Peyer's patch (tissue), 4 donors: ENCODE data around the gene CDPF1. TPM values are rescaled to one million over a fixed set of nuclear protein-coding genes. Genes with fewer than 3 reads are reported as not detected.

Experiments used
- DNase-seq, 3 donors: peaks; one replicate each; pipeline ENCODE4 v3.0.0-alpha.2; 2017 to 2019
- H3K27ac ChIP-seq, 4 donors: fragments of 200-600 bp; sonication (generic); one replicate each; pipeline ENCODE4 v1.5.1; 2016 to 2019
- H3K27me3 ChIP-seq, 2 donors: fragments of 200-600 bp; sonication (generic); one replicate each; pipeline ENCODE4 v1.5.1; 2019
- H3K36me3 ChIP-seq, 3 donors: fragments of 200-600 bp; sonication (generic); one replicate each; pipeline ENCODE4 v1.5.1; 2016 to 2019
- H3K4me1 ChIP-seq, 4 donors: fragments of 200-600 bp; sonication (generic); one replicate each; pipeline ENCODE4 v1.5.1; 2016 to 2019
- H3K4me3 ChIP-seq, 4 donors: fragments of 200-600 bp; sonication (generic); 1 replicate in 3 of 4; 2 replicates in 1 of 4; pipeline ENCODE4 v1.5.1; 2016 to 2019; ENCODE audit warnings: mild to moderate bottlenecking in 1 of 4
- H3K9me3 ChIP-seq, 4 donors: fragments of 200-600 bp; sonication (generic); one replicate each; pipeline ENCODE4 v1.5.1; 2016 to 2019; ENCODE audit warnings: mild to moderate bottlenecking in 1 of 4
- CTCF ChIP-seq, 6 experiments: fragments of 450-650 bp in 4 of 6; fragments of 200-600 bp in 2 of 6; sonication (generic) in 1 of 6; IDR thresholded peaks; one replicate each; pipeline ENCODE4 v1.5.1; 2017 to 2019; ENCODE audit warnings: antibody characterized with exemption in 6 of 6, mild to moderate bottlenecking in 3 of 6, moderate library complexity in 1 of 6
- POLR2A ChIP-seq, 2 donors: fragments of 450-650 bp; IDR thresholded peaks; one replicate each; pipeline ENCODE4 v1.5.1; 2017; ENCODE audit warnings: antibody characterized with exemption in 2 of 2, mild to moderate bottlenecking in 2 of 2, moderate library complexity in 2 of 2
- total RNA-seq, 4 donors: library from RNA; depleted of rRNA; stranded (reverse); fragments of >200 nt; gene quantifications; one replicate each; pipeline ENCODE4 v1.1.0, GENCODE V29; 2016

The CDPF1 gene
- total RNA-seq, 4 donors from 2014 or later: 7.0 to 23.9 (median 12.1) TPM

DNA sequence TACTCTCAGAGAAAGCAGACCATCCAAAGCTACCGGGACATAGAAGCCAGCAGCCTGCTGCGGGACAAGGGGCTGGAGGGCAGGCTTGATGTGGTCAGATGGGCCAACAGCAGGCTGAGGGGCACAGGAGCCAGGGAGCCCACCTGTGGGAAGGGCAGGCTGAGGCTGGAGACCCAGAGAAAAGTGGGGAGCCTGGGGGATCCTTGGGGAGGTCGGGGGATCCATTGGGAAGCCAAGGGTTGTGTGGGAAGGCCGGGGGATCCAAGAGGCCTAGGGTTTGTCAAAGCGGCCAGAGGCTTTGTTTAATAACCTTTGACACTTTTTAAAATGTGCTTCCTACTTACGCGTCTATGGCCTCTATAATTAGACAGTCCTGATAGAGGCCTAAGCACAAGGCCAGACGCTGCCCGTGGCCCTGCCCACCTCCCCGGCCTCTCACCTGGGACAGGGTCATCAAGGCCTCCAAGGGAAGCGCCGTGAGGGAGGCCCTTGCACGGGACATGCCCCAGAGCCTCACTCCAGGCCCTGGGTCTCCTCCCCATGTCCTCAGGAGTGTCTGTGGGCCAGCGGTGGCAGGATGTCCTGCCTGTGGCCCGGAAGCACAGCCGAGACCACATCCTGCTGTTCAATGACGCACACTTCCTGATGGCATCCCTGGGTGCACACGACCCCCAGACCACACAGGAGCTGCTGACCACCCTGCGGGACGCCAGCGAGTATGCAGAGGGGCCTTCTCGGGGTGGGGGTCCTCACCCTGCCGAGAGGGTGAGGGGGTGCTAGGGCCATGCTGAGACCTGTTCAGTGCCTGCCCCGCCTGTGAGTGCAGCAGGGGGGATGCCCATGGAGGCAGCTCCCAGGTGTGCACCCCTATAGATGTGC, 38.0 kb upstream of the CDPF1 start:
- Histone ChIP-seq H3K4me3 (peak overlapping the region; percentile 5 to 29 (median 20)), H3K9me3 (no peaks in the 10 kb centered on the region), H3K27me3 (no peaks in the 10 kb centered on the region), H3K36me3 (peaks cover 0 to 100% (median 0%) of the 10 kb centered on the region in 3 donors), H3K4me1 (peaks cover 3 to 22% (median 6%) of the 10 kb centered on the region in 4 donors), H3K27ac (peak overlapping the region; percentile 58 to 77 (median 66))
- DNase-seq: peak; percentile 61 to 90 (median 78)
- TF ChIP-seq POLR2A (IDR thresholded peaks at IDR 0.05) (no peak), CTCF (IDR thresholded peaks at IDR 0.05) (no peak)

GRCh38 chr22:46286941-46287872, 37.1 kb upstream of the CDPF1 start:
- DNase-seq: peak in 1 of 3 donors; percentile 40
- Histone ChIP-seq H3K4me1 (peaks cover 3 to 22% (median 6%) of the 10 kb centered on the region in 4 donors), H3K27me3 (no peaks in the 10 kb centered on the region), H3K36me3 (peaks cover 0 to 100% (median 0%) of the 10 kb centered on the region in 3 donors), H3K4me3 (peak overlapping the region in 3 of 4 donors; percentile 16 to 29 (median 23)), H3K27ac (peak overlapping the region; percentile 58 to 77 (median 66)), H3K9me3 (no peaks in the 10 kb centered on the region)
- TF ChIP-seq POLR2A (IDR thresholded peaks at IDR 0.05) (no peak), CTCF (IDR thresholded peaks at IDR 0.05) (no peak)

- H3K9me3 ChIP-seq: no peaks in the 10 kb centered on the region
- no peak overlapping the region for H3K27ac ChIP-seq
- H3K4me3 ChIP-seq: no peak overlapping the region
- DNase-seq: no peak
- no peak for TF ChIP-seq CTCF (IDR thresholded peaks at IDR 0.05)
- TF ChIP-seq POLR2A (IDR thresholded peaks at IDR 0.05): no peak
- peaks cover 0 to 100% (median 0%) of the 10 kb centered on the region in 3 donors for H3K36me3 ChIP-seq
- H3K27me3 ChIP-seq: no peaks in the 10 kb centered on the region
- H3K4me1 ChIP-seq: peaks cover 3 to 23% (median 6%) of the 10 kb centered on the region in 4 donors
Observed at GRCh38 chr22:46286006-46286405, 35.9 kb upstream of the CDPF1 start.

- TF ChIP-seq POLR2A (IDR thresholded peaks at IDR 0.05) (no peak), CTCF (IDR thresholded peaks at IDR 0.05) (no peak)
- Histone ChIP-seq H3K27me3 (no peaks in the 10 kb centered on the region), H3K9me3 (no peaks in the 10 kb centered on the region), H3K4me3 (no peak overlapping the region), H3K27ac (no peak overlapping the region), H3K4me1 (peaks cover 0 to 17% (median 3%) of the 10 kb centered on the region in 4 donors), H3K36me3 (peaks cover 0 to 100% (median 0%) of the 10 kb centered on the region in 3 donors)
- DNase-seq: peak in 1 of 3 donors; percentile 39
Observed at GRCh38 chr22:46281866-46282678, 32.0 kb upstream of the CDPF1 start.
